Breast epithelium (tissue), 4 donors: ENCODE results near the gene ITPR1. TPM values are rescaled to one million over a fixed set of nuclear protein-coding genes. Genes with fewer than 3 reads are reported as not detected.
A peak's percentile ranks its signal among the peaks of the same experiment; 100 is the strongest.

Experiments
- DNase-seq, 2 donors: peaks; one replicate each; pipeline ENCODE4 v3.0.0-alpha.2; 2019; ENCODE audit warnings: low spot score in 2 of 2
- H3K27ac ChIP-seq, 2 donors: fragments of 200-600 bp; sonication (generic) in 1 of 2; one replicate each; pipeline ENCODE4 v1.5.1; 2016 to 2019; ENCODE audit warnings: mild to moderate bottlenecking in 1 of 2
- H3K27me3 ChIP-seq, 2 donors: fragments of 200-600 bp; sonication (generic) in 1 of 2; one replicate each; pipeline versions ENCODE4 v1.5.1 to v1.6.0; 2017 to 2019; ENCODE audit warnings: control low read depth in 1 of 2, mild to moderate bottlenecking in 1 of 2
- H3K36me3 ChIP-seq: fragments of 200-600 bp; one replicate; pipeline ENCODE4 v1.5.1; 2019
- H3K4me1 ChIP-seq, 2 donors: fragments of 200-600 bp; sonication (generic); one replicate each; pipeline ENCODE4 v1.5.1; 2016 to 2019; ENCODE audit warnings: control low read depth in 1 of 2
- H3K4me3 ChIP-seq, 3 donors: fragments of 200-600 bp; sonication (generic); 1 replicate in 2 of 3; 2 replicates in 1 of 3; pipeline ENCODE4 v1.5.1; 2016 to 2019; ENCODE audit warnings: mild to moderate bottlenecking in 3 of 3, moderate library complexity in 2 of 3
- H3K9me3 ChIP-seq, 2 donors: fragments of 200-600 bp; sonication (generic) in 1 of 2; one replicate each; pipeline ENCODE4 v1.5.1; 2016 to 2019; ENCODE audit warnings: control low read depth in 1 of 2
- CTCF ChIP-seq, 3 donors: fragments of 450-650 bp; IDR thresholded peaks; one replicate each; pipeline ENCODE4 v1.5.1; 2016 to 2017; ENCODE audit warnings: antibody characterized with exemption in 3 of 3, mild to moderate bottlenecking in 3 of 3, moderate library complexity in 3 of 3
- POLR2A ChIP-seq: fragments of 450-650 bp; IDR thresholded peaks from one replicate; pipeline ENCODE4 v1.6.1; 2016; ENCODE audit warnings: antibody characterized with exemption, mild to moderate bottlenecking, moderate library complexity
- POLR2AphosphoS5 ChIP-seq, 3 donors: sonication (generic); formaldehyde crosslinking; IDR thresholded peaks; one replicate each; pipeline ENCODE4 v1.6.1; 2017; ENCODE audit warnings: antibody characterized with exemption in 3 of 3
- intact Hi-C: fragments of 100-400 bp; cut with DNase I; formaldehyde crosslinking; loops from one replicate; pipeline ENCODE4 v1.15.1; 2023; ENCODE audit warnings: low total_unique reads
- total RNA-seq, 3 donors: library from RNA; depleted of rRNA; stranded (reverse); fragments of >200 nt; gene quantifications; one replicate each; pipeline ENCODE4 v1.1.0, GENCODE V29; 2016

ITPR1 gene
- total RNA-seq, 3 donors from 2014 or later: 53.8 to 227 (median 174) TPM

- intact Hi-C loops: no loop called here
- no peaks in the 10 kb centered on the region for H3K36me3 ChIP-seq
- no peak overlapping the region for H3K4me3 ChIP-seq
- no peak for DNase-seq
- no peaks in the 10 kb centered on the region for H3K9me3 ChIP-seq
- no peak for TF ChIP-seq POLR2AphosphoS5 (IDR thresholded peaks at IDR 0.05)
- no peak for TF ChIP-seq POLR2A
- no peak for TF ChIP-seq CTCF (IDR thresholded peaks at IDR 0.05)
- H3K27me3 ChIP-seq: no peaks in the 10 kb centered on the region
- no peak overlapping the region for H3K27ac ChIP-seq
- no peaks in the 10 kb centered on the region for H3K4me1 ChIP-seq
Observed at GRCh38 chr3:4804161-4805058, 311.3 kb downstream of the ITPR1 start.

GRCh38 chr3:4805662-4806061, 312.5 kb downstream of the ITPR1 start:
- H3K27me3 ChIP-seq: no peaks in the 10 kb centered on the region
- TF ChIP-seq POLR2AphosphoS5 (IDR thresholded peaks at IDR 0.05): no peak
- no peak for TF ChIP-seq CTCF (IDR thresholded peaks at IDR 0.05)
- TF ChIP-seq POLR2A: no peak
- no peaks in the 10 kb centered on the region for H3K4me1 ChIP-seq
- no peaks in the 10 kb centered on the region for H3K36me3 ChIP-seq
- H3K9me3 ChIP-seq: no peaks in the 10 kb centered on the region
- no peak overlapping the region for H3K27ac ChIP-seq
- H3K4me3 ChIP-seq: no peak overlapping the region
- intact Hi-C loops: no loop called here
- no peak for DNase-seq

DNA sequence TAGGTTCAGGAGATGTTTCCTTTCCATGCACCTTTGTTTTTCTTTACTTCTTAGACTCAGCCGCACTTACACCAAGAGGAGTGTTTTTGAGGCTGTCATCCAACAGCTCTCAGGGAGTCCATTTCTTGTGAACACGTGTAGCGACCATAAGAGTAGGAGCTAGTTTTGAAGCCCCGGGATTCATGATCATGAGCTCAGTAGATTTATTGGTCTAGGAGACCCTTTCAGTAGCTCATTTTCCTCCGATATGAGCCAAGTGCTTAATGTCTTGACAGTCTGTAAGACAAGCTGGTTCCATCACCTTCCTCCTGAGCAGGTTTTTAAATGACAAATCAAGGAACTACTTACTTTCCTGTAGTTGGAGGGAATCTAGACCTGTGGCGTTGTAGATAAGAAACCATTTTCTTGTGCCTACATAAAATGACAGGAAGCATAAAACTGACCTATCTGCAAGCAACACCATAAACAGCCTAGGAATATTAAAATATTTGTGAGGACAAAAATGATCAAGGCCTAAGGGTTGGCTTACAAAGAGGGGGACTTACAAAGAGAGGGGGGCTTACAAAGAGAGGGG, 313.5 kb downstream of the ITPR1 start:
- Histone ChIP-seq H3K36me3 (no peaks in the 10 kb centered on the region), H3K27ac (no peak overlapping the region), H3K9me3 (no peaks in the 10 kb centered on the region), H3K4me1 (no peaks in the 10 kb centered on the region), H3K4me3 (no peak overlapping the region), H3K27me3 (no peaks in the 10 kb centered on the region)
- intact Hi-C loops: no loop called here
- DNase-seq: no peak
- TF ChIP-seq CTCF (IDR thresholded peaks at IDR 0.05) (no peak), POLR2AphosphoS5 (IDR thresholded peaks at IDR 0.05) (no peak)

DNA sequence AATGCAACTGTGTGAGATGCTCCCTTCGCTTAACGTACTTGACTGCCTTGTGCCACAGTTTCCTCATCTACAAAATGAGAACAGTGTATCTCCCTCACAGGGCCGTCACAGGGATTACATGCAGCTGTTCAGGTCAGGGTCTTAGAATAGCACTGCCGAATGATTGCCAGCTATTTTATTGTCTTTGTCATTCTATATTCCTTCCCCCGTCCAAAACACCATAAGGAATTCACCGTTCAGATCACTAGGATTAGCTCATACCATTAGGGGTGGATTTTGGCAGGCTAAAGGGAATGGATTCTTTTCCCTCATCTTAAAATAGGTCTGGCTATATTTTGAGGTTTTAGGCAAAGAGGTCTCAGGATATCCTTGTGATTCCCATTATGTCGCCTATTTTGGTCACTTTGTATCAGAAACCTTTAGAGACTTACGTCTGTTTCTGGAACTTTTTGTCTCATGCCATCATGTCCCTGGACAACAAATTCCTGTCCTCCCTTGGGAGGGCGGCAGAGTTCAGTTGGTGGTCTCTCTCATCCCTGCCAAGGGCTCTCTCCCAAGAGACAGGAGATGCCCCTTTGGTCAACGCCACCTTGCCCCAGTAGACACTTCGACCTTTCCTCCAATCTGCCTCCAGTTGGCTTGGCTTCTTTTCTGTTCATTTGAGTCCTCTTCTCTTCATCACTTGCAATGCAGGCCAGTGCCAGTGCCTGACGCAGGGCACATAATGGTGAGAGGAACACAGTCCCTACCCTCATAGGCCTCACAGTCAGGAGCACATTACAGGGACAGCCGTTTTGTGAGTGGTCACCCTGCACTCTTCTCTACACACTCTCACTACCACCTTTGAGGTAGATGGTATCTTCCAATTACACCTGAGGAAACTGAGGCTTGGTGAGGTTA, 314.5 kb downstream of the ITPR1 start:
- Histone ChIP-seq H3K9me3 (no peaks in the 10 kb centered on the region), H3K4me1 (no peaks in the 10 kb centered on the region), H3K4me3 (no peak overlapping the region), H3K27ac (peak overlapping the region in 1 of 2 donors; percentile 42), H3K36me3 (no peaks in the 10 kb centered on the region), H3K27me3 (no peaks in the 10 kb centered on the region)
- intact Hi-C loops: no loop called here
- no peak for DNase-seq
- TF ChIP-seq POLR2A: no peak
- TF ChIP-seq POLR2AphosphoS5 (IDR thresholded peaks at IDR 0.05): peak in 1 of 3 donors; percentile 13

DNA sequence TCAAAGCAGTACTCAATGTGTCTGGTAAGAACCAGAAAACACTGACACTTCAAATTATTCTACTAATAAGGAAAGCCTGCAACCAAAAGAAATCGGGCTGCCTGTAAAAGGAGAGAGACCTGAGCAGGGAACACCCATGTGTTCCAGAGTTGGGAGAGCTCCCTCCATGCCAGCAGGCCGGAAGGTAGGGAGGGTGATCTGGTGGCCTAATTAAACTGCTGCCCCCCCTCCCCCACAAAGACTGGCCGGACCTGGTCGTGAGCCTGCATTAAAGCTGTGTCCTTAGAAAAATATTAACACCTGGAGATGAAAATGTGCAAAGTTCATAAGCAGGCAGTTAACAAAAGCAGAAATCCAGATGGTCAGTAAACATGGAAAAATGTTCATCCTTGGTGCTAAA, 315.5 kb downstream of the ITPR1 start:
- Histone ChIP-seq H3K36me3 (no peaks in the 10 kb centered on the region), H3K9me3 (no peaks in the 10 kb centered on the region), H3K4me3 (no peak overlapping the region), H3K4me1 (no peaks in the 10 kb centered on the region), H3K27ac (no peak overlapping the region), H3K27me3 (no peaks in the 10 kb centered on the region)
- TF ChIP-seq CTCF (IDR thresholded peaks at IDR 0.05): no peak
- no peak for TF ChIP-seq POLR2A
- TF ChIP-seq POLR2AphosphoS5 (IDR thresholded peaks at IDR 0.05): no peak
- intact Hi-C loops: no loop called here
- no peak for DNase-seq
